Renal cortex interstitium (tissue), 11 donors: ENCODE measurements around the gene PRLR. TPM values are rescaled to one million over a fixed set of nuclear protein-coding genes. Genes with fewer than 3 reads are reported as not detected.
A peak's percentile ranks its signal among the peaks of the same experiment; 100 is the strongest.

Experiments
- DNase-seq, 11 donors: peaks; one replicate each; pipeline ENCODE4 v3.0.0-alpha.2; 2013; ENCODE audit warnings: low read depth in 9 of 11, low spot score in 4 of 11; ENCODE audit errors: extremely low read depth in 1 of 11
- polyA plus RNA-seq, 3 donors: library from polyadenylated mRNA; unstranded; fragments of 120-200 nt; gene quantifications; one replicate each; pipeline ENCODE4 v1.2.1, GENCODE V29; 2013; ENCODE audit not compliant: insufficient read length in 3 of 3

Gene PRLR
- polyA plus RNA-seq, 3 donors = 33.0 to 49.8 (median 47.5) TPM

DNA sequence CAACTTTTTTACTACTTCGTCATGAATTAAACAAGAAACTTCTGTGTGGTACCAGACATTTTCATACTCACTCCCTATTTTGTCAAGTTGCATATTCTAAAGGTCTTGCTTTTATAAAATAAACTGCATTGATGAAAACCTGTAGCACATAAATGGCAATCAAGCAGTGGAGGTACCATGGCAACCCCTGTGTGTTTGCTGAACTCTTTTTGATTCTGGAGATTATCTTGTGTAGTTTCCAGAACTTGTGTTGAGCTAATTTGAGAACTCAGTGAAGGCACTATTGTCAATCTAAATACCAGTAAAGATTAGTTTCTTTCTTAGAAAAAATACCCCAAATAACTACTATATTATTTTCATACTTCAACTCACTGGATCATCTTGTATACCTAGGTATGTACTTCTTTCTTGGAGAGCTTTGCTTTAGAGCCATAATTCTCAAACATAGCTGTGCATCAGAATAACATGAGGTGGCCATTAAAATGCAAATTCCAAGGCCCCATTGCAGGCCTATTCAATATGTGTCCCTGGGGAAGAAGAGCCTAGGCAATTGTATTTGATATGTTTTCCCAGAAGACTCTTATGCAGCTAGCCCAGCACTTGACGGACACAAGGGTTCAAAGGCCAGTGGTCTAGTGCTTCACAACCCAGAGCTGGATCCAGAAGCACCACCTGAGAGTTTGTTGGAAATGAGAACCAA, 9.8 kb upstream of the PRLR start:
- DNase-seq = no peak

- no peak for DNase-seq
Observed at GRCh38 chr5:35239476-35239875, 9.2 kb upstream of the PRLR start.

DNA sequence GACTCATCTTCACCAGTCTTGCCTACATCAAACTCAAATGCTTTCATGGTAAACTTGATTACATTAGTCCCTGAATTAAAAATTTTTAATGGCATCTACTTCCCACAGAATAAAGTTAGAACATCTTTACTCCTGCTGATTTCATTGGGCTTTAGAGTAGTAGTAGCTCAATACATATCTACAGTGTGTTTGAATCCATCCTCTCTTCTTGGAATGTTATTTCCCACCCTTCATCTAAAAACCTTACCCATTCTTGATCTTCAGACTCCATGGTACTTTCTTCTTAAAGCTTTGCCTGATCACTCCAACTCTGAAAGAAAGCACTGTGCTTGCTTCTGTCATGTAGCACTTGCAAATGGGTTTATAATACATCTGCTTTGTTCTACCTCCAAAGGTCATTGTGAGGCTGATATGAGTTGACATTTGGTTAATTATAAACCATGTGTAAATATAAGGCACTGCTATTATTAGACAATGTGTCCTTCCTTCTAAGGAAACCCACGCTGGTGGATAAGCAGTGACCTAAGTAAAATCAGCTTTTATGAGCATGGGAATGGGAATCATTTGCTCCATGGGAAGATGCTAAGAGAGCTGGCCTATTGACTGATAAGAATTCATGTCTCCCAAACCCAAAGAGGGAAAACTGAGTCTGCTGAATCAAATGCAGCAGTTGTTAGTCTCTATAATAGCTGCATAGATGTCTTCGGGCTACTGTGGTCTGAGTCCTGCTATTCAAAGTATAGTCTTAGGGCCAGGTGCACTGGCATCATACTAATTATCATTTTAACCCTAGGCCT, 7.5 kb upstream of the PRLR start:
- DNase-seq = no peak

- DNase-seq = no peak
Observed at GRCh38 chr5:35236770-35237169, 6.5 kb upstream of the PRLR start.

DNA sequence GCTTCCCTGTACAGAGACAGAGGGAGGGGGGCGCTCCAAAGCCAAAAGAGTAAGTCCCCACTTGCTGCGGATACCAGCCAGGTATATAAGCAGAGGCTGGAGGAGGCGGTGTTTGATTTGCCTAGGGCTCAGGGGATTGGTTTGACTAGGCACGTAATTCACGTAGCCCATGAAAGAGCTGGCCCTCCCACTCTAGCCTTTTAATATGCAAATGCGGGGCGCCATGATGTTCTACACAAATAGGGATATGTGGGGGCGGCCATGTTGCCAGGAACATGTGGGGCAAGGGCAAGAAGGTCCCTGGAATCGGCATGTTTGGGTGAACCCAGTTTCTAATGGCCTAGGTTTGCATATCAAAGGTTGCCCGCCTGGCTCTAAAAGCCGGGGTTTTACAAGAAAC, 3.3 kb upstream of the PRLR start:
- DNase-seq = no peak

GRCh38 chr5:35233121-35233520, 2.8 kb upstream of the PRLR start:
- no peak for DNase-seq

- no peak for DNase-seq
Observed at GRCh38 chr5:35232124-35232523, 1.8 kb upstream of the PRLR start.

DNA sequence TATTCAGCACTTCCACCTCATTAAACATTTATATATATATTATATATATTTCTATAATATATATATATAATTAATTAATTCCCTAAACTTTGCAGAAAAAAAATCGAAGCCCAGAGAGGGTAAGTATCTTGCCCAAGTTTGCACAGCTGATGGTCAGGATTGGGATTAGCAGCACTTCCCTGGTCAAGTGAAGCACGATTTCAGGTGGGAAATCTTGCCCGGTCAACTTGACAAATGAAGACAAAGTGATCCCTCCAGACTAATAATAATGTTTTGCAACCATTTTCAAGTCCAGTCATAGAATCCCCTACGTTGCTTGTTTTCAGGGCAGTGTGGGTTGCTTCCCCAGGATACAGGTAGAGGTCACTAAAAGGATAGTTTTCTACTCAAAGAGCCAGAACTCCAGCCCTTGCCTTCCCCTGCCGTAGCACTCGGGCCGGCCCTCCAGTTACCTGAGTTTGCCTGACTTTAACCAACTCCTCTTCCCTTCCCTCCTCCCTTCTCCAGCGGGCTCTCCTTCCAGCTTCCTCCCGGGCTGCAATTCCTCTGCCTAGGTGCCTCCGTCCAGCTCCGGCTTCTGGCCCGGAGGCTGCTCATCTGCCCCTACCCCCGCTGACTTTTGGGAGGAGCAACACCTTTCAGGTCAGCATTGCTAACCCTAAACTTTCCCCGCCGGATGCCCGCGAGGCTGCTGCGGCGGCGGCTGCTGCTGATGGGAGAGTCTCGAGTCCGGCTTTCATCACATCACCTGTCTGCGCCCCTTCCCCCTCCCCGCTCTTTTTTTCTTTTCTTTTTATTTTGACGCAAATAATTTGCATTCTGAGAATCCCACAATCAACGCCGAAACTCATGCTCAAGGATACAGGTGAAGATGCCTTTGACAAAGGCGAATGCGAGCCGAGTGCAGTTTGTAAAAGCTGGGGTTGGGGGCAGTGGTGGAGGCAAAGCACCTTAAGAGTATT, 930 bp downstream of the PRLR start:
- peak in 3 of 11 donors; percentile 28 to 47 (median 44) for DNase-seq

DNA sequence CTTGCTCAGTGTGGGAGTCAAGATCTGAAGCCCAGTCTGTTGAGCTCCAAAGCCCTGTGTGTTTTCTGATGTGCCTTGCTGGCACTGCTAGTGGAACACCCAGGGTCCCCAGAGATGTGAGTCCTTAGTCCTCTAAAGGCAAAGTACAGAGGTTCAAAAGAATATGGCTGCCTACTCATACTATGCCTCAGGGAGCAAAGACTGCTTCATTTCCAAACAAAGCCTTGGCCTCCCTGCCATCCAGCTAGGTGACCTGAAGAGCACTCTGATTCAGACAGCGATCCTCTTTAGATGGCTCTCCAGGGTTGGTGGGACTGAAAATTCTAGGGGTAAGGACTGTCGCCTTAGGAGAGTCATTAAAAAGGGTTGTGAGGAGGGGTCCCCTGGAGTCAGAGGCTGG, 2.0 kb downstream of the PRLR start:
- no peak for DNase-seq

DNA sequence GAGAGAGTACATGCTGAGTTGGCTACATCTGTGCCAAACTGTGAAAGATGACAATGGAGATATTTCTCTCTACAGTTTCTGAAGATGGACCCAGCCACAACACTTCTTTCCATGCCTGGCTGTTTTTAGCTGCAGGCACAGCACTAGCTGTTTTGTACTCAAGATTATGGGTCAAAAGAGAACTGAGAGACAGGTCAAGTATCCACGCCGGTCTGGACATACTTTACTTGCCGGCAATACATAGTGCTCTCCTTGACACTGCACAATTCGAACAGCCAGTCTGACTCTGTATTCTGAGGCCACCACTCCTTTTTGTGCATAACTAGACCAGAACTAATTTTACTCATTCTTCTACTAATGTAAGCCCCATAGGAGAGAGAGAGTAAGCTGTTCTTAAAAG, 2.6 kb downstream of the PRLR start:
- DNase-seq = no peak

- peak in 1 of 11 donors; percentile 24 for DNase-seq
Observed at GRCh38 chr5:35223787-35224395, 6.4 kb downstream of the PRLR start.

DNA sequence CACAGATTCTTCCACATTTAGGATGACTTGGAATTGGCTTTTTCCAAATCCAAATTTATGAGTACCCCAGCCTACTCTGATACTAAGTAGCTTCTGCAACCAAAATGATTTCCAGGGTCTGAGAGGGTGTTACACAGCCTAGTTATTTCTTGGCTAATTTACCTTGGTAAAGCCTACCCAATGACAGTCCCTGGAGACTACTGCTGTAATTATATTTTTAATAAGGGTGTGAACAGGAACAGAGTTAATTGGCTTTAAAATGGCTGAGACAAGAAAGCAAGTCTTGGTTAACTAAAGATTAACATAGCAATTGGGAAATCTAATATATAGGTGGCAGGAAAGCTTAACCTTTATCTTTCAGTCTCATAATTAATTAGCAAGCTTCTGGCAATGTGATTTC, 9.3 kb downstream of the PRLR start:
- no peak for DNase-seq

DNA sequence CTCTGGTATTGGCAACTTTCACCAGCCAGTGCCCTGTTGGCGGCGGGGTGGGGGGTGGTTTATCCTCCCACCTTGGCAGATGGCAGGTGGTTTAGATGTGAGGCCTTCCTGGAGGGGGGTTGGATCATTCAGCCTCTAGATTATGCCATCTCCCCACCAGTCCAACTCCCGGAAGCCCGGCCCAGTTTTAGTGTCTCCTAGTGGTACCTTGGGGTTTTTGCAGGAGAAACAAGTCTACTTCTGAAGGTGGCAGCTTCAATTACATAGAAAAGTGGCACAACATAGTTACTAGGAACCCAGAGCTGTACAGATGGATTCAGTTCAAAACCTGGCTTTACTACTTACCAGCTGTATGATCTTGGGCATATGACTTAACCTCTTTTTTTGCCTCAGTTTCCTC, 11.3 kb downstream of the PRLR start:
- DNase-seq = no peak

GRCh38 chr5:35214051-35214450, 16.2 kb downstream of the PRLR start:
- DNase-seq = no peak

DNA sequence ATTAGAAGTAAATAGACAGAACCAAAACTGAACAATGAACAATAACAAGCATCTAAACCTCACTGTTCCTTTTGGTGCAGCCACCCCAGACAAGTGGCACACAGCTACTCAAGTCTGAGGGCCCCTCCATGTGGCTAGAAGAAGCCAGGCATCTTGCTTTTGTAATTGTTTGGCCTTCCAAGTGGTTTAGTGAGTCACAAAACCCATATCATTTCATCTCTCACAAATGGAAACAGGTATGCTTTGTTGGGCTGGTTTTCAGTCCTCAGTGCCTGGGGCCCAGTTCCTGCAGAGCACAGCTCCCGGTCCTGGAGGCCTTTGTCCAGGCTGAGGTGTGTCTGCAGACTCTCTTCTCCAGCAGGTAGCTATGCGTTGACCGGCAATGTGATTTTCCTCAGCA, 16.7 kb downstream of the PRLR start:
- no peak for DNase-seq

DNA sequence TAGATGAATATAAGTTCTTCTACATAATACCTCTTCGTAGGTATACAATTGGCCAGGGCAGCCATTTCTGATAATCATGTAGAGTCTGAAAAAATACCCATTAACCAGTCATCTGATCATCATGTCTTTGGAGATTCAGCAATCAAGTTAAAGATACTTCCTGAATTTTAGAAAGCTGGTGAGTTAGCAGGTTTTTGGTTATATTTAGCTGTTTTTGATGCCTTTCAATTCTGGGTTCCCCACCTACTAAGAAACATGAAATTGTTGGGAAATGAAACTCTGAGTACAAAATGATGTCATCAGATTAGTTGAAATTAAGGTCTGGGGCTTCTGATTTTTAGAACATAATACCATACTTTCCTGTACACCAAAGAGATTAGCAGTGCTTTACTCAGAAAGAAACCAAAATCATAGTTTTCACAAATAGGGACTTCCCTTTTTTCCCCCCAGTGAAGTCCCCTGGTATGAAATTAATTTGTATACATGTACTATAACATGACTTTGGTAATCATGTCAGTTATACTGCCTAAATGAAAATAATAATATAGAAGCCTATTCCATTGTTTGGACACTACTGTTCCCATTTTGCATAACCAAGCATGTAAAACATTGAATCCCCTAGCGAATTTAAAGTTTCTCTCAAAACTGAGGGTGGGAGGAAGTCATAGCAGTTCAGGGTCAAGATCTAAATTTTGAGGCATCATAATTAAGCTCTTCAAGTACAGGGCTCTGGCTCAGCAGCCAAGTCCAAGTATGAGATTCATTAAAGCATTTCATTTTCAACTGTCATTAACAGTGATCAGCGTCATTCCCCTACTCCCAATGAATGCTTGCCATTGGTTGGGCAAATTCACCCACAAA, 17.9 kb downstream of the PRLR start:
- no peak for DNase-seq

GRCh38 chr5:35209862-35210261, 20.4 kb downstream of the PRLR start:
- no peak for DNase-seq

DNA sequence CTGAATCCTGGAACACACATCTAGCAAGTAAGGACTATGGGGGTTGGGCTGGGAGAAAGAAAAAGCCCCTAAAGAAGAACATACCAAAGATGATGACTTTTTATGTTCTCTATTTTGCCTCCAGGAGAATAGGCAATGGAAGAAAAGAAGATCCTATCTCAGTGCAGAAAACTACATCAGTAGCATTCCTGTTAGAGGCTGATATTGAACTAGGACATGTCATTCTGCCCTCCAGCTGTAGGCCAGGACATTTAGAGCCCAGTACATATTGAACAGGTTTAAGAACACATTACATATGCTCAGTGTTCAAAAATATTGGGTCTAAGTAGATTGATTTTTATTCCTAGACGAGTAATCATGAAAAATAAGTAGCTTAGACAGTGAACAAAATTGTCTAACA, 24.7 kb downstream of the PRLR start:
- no peak for DNase-seq
